Prostate gland (tissue), 2 donors: ENCODE data around the gene LAMA4. TPM values are rescaled to one million over a fixed set of nuclear protein-coding genes. Genes with fewer than 3 reads are reported as not detected.

Source experiments
- DNase-seq: peaks from one replicate; pipeline ENCODE4 v3.0.0-alpha.2; 2019; ENCODE audit warnings: low spot score
- H3K27ac ChIP-seq, 2 donors: fragments of 200-600 bp; sonication (generic); 2 replicates each; pipeline ENCODE4 v1.5.1; 2017 to 2019
- H3K27me3 ChIP-seq: fragments of 200-600 bp; sonication (generic); replicated peaks from 2 replicates; pipeline ENCODE4 v1.5.1; 2019; ENCODE audit not compliant: insufficient read depth
- H3K36me3 ChIP-seq, 2 donors: fragments of 200-600 bp; sonication (generic); 1 replicate in 1 of 2; 2 replicates in 1 of 2; pipeline versions ENCODE4 v1.5.1 to v1.8.1; 2017 to 2019
- H3K4me1 ChIP-seq: fragments of 200-600 bp; sonication (generic); replicated peaks from 2 replicates; pipeline ENCODE4 v1.5.1; 2019
- H3K4me3 ChIP-seq, 2 donors: fragments of 200-600 bp; sonication (generic); 2 replicates each; pipeline ENCODE4 v1.5.1; 2017 to 2019
- H3K9me3 ChIP-seq: fragments of 200-600 bp; sonication (generic); 2 replicates; pipeline ENCODE4 v1.5.1; 2017
- CTCF ChIP-seq, 4 experiments: fragments of 200-600 bp in 2 of 4; fragments of 450-650 bp in 2 of 4; sonication (generic) in 2 of 4; IDR thresholded peaks; 1 replicate in 3 of 4; 2 replicates in 1 of 4; pipeline ENCODE4 v1.5.1; 2016 to 2019; ENCODE audit warnings: antibody characterized with exemption in 4 of 4, mild to moderate bottlenecking in 2 of 4, moderate library complexity in 2 of 4
- POLR2A ChIP-seq: fragments of 450-650 bp; IDR thresholded peaks from one replicate; pipeline ENCODE4 v1.6.1; 2016; ENCODE audit warnings: antibody characterized with exemption, mild to moderate bottlenecking
- POLR2AphosphoS5 ChIP-seq: sonication (generic); formaldehyde crosslinking; IDR thresholded peaks from one replicate; pipeline ENCODE4 v1.6.1; 2017; ENCODE audit warnings: antibody characterized with exemption
- WGBS: methylation state at CpG from one replicate; pipeline ENCODE4 v1.1.5; 2018; 5-methylcytosine and 5-hydroxymethylcytosine counted together
- intact Hi-C: fragments of 100-400 bp; cut with DNase I; formaldehyde crosslinking; loops from one replicate; pipeline ENCODE4 v1.14.2; 2022
- total RNA-seq, 2 donors: library from RNA; depleted of rRNA; stranded (reverse); fragments of >200 nt; gene quantifications; one replicate each; pipeline ENCODE4 v1.1.0, GENCODE V29; 2016

The LAMA4 gene
- total RNA-seq, 2 donors from 2014 or later = 9.6 to 48.3 TPM

DNA sequence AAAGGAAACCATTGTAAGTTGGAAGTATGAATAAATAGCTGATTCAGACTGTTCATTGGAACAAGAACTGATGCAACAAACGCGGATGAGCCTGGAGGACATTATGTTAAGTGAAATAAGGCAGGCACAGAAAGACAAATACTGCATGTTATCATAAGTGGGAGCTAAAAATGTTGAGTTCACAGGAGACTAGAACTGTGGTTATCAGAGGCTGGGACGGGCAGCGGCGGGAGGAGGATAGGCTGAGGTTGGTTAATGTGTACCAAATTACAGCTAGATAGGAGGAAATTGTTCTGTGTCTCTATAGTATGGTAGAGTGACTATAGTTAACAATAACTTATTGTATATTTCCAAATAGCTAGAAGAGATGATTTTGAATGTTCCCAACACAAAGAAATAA lies 126.2 kb downstream of the LAMA4 start:
- H3K36me3 ChIP-seq = no peaks in the 10 kb centered on the region
- 92% methylated on average over 5 of the region's 5 CpGs for WGBS
- no peak for TF ChIP-seq POLR2A
- TF ChIP-seq CTCF (IDR thresholded peaks at IDR 0.05) = no peak
- TF ChIP-seq POLR2AphosphoS5 = no peak

GRCh38 chr6:112123982-112124381 lies 130.4 kb downstream of the LAMA4 start:
- H3K4me3 ChIP-seq = no peak overlapping the region

More for the DNA sequence above, 126.2 kb downstream of the LAMA4 start:
- Histone ChIP-seq H3K27ac (no peak overlapping the region), H3K9me3 (no peaks in the 10 kb centered on the region), H3K4me1 (no peaks in the 10 kb centered on the region), H3K27me3 (no peaks in the 10 kb centered on the region), H3K4me3 (no peak overlapping the region)
- intact Hi-C loops = no loop called here
- no peak for DNase-seq

GRCh38 chr6:112122756-112123155 lies 131.6 kb downstream of the LAMA4 start:
- Histone ChIP-seq H3K4me3 (no peak overlapping the region), H3K27me3 (no peaks in the 10 kb centered on the region), H3K9me3 (no peaks in the 10 kb centered on the region), H3K36me3 (no peaks in the 10 kb centered on the region), H3K27ac (no peak overlapping the region), H3K4me1 (no peaks in the 10 kb centered on the region)
- no peak for TF ChIP-seq POLR2A
- TF ChIP-seq CTCF (IDR thresholded peaks at IDR 0.05) = no peak
- TF ChIP-seq POLR2AphosphoS5 = no peak
- intact Hi-C loops = no loop called here
- DNase-seq = no peak
- whole genome bisulfite sequencing = 72% methylated on average over 2 of the region's 2 CpGs

More at GRCh38 chr6:112123982-112124381, 130.4 kb downstream of the LAMA4 start:
- 97% methylated on average over 1 of the region's 1 CpG for WGBS
- Histone ChIP-seq H3K4me1 (no peaks in the 10 kb centered on the region), H3K27me3 (no peaks in the 10 kb centered on the region), H3K36me3 (no peaks in the 10 kb centered on the region), H3K9me3 (no peaks in the 10 kb centered on the region), H3K27ac (no peak overlapping the region)
- no peak for TF ChIP-seq POLR2A
- TF ChIP-seq POLR2AphosphoS5 = no peak
- TF ChIP-seq CTCF (IDR thresholded peaks at IDR 0.05) = no peak
- no peak for DNase-seq
- intact Hi-C loops = no loop called here

- no peak overlapping the region for H3K27ac ChIP-seq
- H3K27me3 ChIP-seq = no peaks in the 10 kb centered on the region
- no peaks in the 10 kb centered on the region for H3K36me3 ChIP-seq
- no peak for DNase-seq
- no peak overlapping the region for H3K4me3 ChIP-seq
- H3K9me3 ChIP-seq = no peaks in the 10 kb centered on the region
- TF ChIP-seq POLR2AphosphoS5 = no peak
- TF ChIP-seq CTCF (IDR thresholded peaks at IDR 0.05) = no peak
- no peak for TF ChIP-seq POLR2A
- intact Hi-C loops = no loop called here
- no peaks in the 10 kb centered on the region for H3K4me1 ChIP-seq
Measured at GRCh38 chr6:112118034-112118433, 136.3 kb downstream of the LAMA4 start.

DNA sequence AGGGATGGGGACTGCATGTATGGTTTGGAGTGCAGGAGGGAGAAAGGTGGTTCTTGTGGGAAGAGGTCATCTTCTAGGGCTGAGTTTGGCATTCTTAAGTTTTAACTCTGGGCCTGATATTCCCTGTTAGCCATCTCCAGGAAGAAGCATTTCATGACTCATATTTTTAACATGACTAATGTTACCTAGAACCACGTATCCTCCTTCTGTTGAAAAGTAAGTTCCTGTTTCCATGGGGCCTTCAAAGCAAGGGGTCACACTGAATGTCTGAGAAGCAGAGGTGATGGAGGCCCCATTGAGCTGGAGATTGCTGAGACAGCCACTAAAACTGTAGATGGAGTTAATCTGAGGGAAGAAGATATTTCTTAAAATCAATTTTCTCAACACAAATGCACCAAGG lies 136.8 kb downstream of the LAMA4 start:
- Histone ChIP-seq H3K4me3 (no peak overlapping the region), H3K36me3 (no peaks in the 10 kb centered on the region), H3K27ac (no peak overlapping the region), H3K9me3 (no peaks in the 10 kb centered on the region), H3K4me1 (no peaks in the 10 kb centered on the region), H3K27me3 (no peaks in the 10 kb centered on the region)
- TF ChIP-seq CTCF (IDR thresholded peaks at IDR 0.05) (no peak), POLR2AphosphoS5 (no peak), POLR2A (no peak)
- no peak for DNase-seq
- WGBS = 75% methylated on average over 1 of the region's 1 CpG
- intact Hi-C loops = no loop called here
